ENCODE results near the gene NPPC.

NPPC gene

DNA sequence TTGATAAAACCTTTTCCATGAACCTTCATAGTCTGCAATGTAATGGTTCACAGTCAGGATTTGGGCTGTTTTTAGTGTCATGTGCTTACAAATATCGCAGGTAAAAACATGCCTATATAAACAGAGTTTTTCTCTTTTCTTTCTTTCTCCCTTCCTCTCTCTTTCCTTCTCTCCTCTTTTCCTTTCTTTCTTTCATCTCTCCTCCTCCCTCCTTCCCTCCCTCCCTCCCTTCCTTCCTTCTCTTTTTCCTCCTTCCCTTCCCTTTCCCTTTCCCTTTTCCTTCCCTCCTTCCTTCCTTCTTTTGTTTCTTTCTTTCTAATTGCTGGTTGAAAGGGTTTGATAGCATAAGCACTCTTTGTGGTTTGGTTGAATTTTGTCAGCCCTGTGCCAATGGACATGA is 9.6 kb upstream of the NPPC start:
- Histone ChIP-seq H3K9me3 (no peaks in the 10 kb centered on the region), H3K36me3 (no peaks in the 10 kb centered on the region), H3K4me3 (ENCODE audit: low read depth in 1 of 2, low read length in 1 of 2) (no peak overlapping the region), H3K4me1 (ENCODE audit: control insufficient read depth in 1 of 2, insufficient read depth in 1 of 2, low read depth in 1 of 2, low read length in 1 of 2) (no peaks in the 10 kb centered on the region), H3K27ac (no peak overlapping the region), H3K27me3 (peaks cover 10% of the 10 kb centered on the region)
- TF ChIP-seq, protein P1, sequence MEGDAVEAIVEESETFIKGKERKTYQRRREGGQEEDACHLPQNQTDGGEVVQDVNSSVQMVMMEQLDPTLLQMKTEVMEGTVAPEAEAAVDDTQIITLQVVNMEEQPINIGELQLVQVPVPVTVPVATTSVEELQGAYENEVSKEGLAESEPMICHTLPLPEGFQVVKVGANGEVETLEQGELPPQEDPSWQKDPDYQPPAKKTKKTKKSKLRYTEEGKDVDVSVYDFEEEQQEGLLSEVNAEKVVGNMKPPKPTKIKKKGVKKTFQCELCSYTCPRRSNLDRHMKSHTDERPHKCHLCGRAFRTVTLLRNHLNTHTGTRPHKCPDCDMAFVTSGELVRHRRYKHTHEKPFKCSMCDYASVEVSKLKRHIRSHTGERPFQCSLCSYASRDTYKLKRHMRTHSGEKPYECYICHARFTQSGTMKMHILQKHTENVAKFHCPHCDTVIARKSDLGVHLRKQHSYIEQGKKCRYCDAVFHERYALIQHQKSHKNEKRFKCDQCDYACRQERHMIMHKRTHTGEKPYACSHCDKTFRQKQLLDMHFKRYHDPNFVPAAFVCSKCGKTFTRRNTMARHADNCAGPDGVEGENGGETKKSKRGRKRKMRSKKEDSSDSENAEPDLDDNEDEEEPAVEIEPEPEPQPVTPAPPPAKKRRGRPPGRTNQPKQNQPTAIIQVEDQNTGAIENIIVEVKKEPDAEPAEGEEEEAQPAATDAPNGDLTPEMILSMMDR (IDR thresholded peaks at IDR 0.05) = no peak

DNA sequence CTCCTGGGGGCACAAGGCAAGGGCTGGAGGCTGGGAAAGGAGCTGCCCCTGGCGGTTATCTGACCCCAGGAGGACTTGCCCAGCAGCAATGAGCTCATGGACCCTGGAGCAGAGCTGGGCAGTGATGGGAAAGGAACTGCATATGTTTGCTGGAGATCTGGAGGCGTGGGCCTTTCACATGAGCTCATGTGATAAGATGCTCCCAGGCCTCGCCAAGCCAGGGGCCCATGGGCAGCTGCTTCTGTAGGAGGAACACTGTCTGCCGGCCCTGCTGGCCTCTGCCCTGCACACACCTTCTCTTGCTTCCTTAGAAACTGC is 9.0 kb upstream of the NPPC start:
- no peaks in the 10 kb centered on the region for H3K36me3 ChIP-seq
- H3K9me3 ChIP-seq = no peaks in the 10 kb centered on the region
- TF ChIP-seq, protein P1 (IDR thresholded peaks at IDR 0.05) = no peak
- no peak overlapping the region for H3K27ac ChIP-seq
- H3K4me3 ChIP-seq (ENCODE audit: low read depth in 1 of 2, low read length in 1 of 2) = no peak overlapping the region
- H3K27me3 ChIP-seq = peaks cover 14% of the 10 kb centered on the region
- no peaks in the 10 kb centered on the region for H3K4me1 ChIP-seq (ENCODE audit: control insufficient read depth in 1 of 2, insufficient read depth in 1 of 2, low read depth in 1 of 2, low read length in 1 of 2)

DNA sequence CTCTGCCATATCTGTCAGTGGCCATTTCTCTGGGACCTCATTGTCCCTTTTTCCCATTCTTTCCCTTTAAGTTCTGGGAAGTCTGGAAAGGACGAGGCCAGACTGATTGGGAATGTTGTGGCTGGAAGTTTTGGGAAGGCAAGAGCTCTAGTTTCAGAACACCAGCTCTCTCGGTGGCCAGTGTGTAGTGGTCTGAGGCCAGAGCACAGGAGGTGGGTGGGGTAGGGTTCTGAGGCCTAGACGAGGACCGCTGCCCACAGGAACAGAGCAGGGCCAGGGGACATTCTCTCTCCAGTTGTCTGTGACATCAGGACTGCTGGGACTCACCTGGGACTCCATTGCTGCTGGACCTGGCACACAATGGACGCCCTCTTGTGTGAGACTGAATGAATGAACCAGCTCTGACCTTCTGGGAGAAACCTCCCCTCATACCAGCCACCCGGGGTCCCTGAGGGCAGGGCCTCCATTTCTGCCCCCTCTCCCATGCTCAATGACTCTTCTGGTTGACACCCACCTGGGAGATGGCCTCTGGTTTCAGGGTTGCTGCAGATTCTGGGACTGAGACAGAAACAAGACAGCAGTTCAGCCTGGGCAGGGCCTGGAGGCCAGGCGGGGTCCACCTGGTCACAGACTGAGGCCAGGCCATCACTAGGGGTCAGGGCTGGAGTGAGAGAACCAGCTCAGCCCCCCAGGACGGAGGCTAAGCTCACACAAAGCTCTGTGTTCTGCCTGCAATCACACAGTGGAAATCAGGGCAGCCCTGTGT is 8.4 kb upstream of the NPPC start:
- Histone ChIP-seq H3K4me3 (ENCODE audit: low read depth in 1 of 2, low read length in 1 of 2) (no peak overlapping the region), H3K4me1 (ENCODE audit: control insufficient read depth in 1 of 2, insufficient read depth in 1 of 2, low read depth in 1 of 2, low read length in 1 of 2) (no peaks in the 10 kb centered on the region), H3K27me3 (peaks cover 19% of the 10 kb centered on the region), H3K27ac (no peak overlapping the region), H3K36me3 (no peaks in the 10 kb centered on the region), H3K9me3 (no peaks in the 10 kb centered on the region)
- TF ChIP-seq, protein P1 (IDR thresholded peaks at IDR 0.05) = no peak

DNA sequence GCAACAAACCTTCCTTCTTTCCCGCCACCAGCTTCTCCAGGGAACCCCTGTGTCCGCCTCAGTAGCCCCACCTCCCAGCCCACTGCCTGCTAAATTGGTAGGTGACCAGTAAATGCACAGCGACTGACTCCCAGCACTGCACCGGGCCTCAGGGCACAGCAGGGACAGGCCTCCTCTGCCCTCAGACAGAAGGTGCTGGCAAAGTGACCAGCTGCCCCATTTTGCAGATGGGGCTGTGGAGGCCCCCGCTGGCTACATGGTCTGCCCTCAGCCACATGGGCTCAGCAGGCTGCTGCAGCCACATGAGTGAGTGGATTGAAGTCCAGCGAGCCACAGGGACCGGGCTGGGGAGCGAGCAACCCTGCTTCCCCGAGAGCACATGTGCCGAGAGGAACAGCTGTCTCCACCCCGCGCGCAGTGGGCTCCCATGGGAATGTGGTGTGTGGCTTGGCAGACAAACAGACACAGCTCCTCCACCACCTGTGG is 7.8 kb upstream of the NPPC start:
- no peak overlapping the region for H3K27ac ChIP-seq
- H3K9me3 ChIP-seq = no peaks in the 10 kb centered on the region
- H3K36me3 ChIP-seq = no peaks in the 10 kb centered on the region
- no peaks in the 10 kb centered on the region for H3K4me1 ChIP-seq (ENCODE audit: control insufficient read depth in 1 of 2, insufficient read depth in 1 of 2, low read depth in 1 of 2, low read length in 1 of 2)
- H3K27me3 ChIP-seq = peaks cover 26% of the 10 kb centered on the region
- H3K4me3 ChIP-seq (ENCODE audit: low read depth in 1 of 2, low read length in 1 of 2) = no peak overlapping the region
- TF ChIP-seq, protein P1 (IDR thresholded peaks at IDR 0.05) = no peak

DNA sequence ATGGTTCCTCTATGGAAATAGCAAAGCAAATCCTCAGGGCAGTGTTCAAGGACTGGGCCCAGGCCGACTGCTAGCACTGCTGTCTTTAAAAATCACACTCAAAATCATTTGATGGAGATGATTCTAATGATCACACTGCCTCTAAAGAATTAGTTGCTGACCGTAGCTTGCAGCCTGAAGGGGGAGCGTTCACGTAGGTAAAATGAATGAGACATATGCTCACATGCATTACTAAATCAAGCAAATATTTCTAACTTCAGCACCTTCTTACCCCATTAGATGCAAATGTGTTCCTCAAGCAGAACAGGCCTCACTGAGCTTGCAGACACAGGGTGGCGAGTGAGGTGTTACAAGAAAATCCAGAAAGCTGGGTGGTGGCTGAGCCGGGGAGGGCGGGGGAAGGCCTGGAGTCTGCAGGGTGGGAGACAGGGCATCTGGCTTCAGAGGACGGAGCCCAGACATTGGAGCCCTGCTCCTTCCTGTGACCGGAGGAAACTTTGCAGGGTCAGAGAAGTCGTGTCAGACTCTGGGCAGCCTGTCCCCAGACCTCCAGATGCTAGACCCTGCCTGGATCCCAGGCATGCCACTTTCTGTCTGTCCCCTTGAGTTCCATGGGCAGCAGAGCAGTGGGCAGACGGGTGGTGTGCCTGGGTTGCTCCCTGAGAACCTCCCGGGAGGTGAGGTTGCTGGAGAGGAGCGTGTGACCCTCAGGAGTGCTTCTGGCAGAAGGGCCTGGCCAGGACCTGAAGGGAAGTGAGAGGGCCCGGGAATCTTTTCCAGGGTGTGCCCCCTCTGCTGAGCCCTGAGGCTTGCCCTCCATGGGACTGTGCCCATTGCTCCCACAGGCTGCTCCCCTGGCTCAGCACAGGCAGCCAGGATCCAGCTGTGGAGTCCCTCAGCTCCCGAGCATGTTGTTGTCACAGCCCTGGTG is 7.1 kb upstream of the NPPC start:
- Histone ChIP-seq H3K27me3 (peaks cover 33% of the 10 kb centered on the region), H3K9me3 (no peaks in the 10 kb centered on the region), H3K4me1 (ENCODE audit: control insufficient read depth in 1 of 2, insufficient read depth in 1 of 2, low read depth in 1 of 2, low read length in 1 of 2) (no peaks in the 10 kb centered on the region), H3K4me3 (ENCODE audit: low read depth in 1 of 2, low read length in 1 of 2) (no peak overlapping the region), H3K36me3 (no peaks in the 10 kb centered on the region), H3K27ac (no peak overlapping the region)
- TF ChIP-seq, protein P1 (IDR thresholded peaks at IDR 0.05) = no peak

Measured in neutrophil (primary cell).